ENCODE measurements around the gene LRP1B. TPM values are rescaled to one million over a fixed set of nuclear protein-coding genes. Genes with fewer than 3 reads are reported as not detected.

Gene LRP1B
- total RNA-seq, 2 donors from 2014 or later: 0.91 to 1.2 TPM

DNA sequence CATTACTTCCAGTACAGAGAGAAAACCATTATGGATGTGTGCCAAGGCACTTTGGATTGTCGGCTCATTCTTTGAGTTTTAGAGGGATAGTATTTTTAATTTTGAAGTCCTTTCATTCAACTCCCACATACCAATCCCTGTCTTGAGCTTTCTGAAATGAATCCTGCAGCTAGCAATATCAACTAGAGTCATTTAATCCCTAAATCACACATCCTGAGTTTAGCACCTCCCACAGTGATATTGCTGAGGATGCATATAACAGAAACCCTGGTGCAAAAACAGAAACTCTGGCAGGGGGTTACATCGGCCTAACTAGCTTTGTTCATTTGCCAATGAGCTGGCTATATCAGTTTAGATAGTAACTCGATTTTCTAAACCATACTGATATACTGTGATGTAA, 427.3 kb downstream of the LRP1B start:
- Histone ChIP-seq H3K4me3 (no peak overlapping the region), H3K9me3 (no peaks in the 10 kb centered on the region), H3K27me3 (replicated peaks; ENCODE audit: insufficient read depth) (no peaks in the 10 kb centered on the region), H3K4me1 (replicated peaks) (no peaks in the 10 kb centered on the region), H3K36me3 (no peaks in the 10 kb centered on the region), H3K27ac (no peak overlapping the region)
- no peak for DNase-seq (ENCODE audit: low spot score)
- intact Hi-C loops (cut with DNase I): no loop called here
- TF ChIP-seq POLR2AphosphoS5 (IDR thresholded peaks at IDR 0.05) (no peak), POLR2A (IDR thresholded peaks at IDR 0.05) (no peak), CTCF (IDR thresholded peaks at IDR 0.05) (no peak)
- 76% methylated on average over 3 of the region's 3 CpGs for WGBS

- intact Hi-C loops (cut with DNase I): no loop called here
- TF ChIP-seq CTCF (IDR thresholded peaks at IDR 0.05): no peak
- 22% methylated on average over 3 of the region's 3 CpGs for WGBS
- Histone ChIP-seq H3K27me3 (replicated peaks; ENCODE audit: insufficient read depth) (no peaks in the 10 kb centered on the region), H3K4me3 (no peak overlapping the region), H3K27ac (no peak overlapping the region), H3K4me1 (replicated peaks) (no peaks in the 10 kb centered on the region), H3K9me3 (no peaks in the 10 kb centered on the region), H3K36me3 (no peaks in the 10 kb centered on the region)
- no peak for DNase-seq (ENCODE audit: low spot score)
These were observed 429.2 kb downstream of the LRP1B start for GRCh38 chr2:141701618-141702017.

DNA sequence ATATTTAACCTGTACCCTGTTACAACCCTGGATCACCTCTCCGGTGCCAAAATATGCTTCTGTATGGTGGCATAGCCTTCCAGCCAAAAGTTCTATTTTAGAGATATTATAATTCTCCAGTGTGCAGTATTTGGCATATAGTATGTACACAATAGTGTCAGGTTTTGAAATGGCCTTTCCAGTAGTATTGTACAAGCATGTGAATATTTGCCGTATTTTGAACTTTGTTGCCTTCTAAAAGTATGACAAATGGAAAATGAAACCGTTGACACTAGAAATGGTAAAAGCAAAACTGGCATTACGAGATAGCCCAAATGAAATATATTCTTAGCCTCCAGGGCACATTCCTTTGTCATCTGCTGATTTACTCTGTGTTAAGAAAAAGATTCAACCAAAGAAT, 431.2 kb downstream of the LRP1B start:
- DNase-seq (ENCODE audit: low spot score): no peak
- no peaks in the 10 kb centered on the region for H3K27me3 ChIP-seq (replicated peaks; ENCODE audit: insufficient read depth)
- H3K36me3 ChIP-seq: no peaks in the 10 kb centered on the region
- H3K4me1 ChIP-seq (replicated peaks): no peaks in the 10 kb centered on the region
- TF ChIP-seq POLR2A (IDR thresholded peaks at IDR 0.05) (no peak), CTCF (IDR thresholded peaks at IDR 0.05) (no peak), POLR2AphosphoS5 (IDR thresholded peaks at IDR 0.05) (no peak)
- intact Hi-C loops (cut with DNase I): no loop called here
- no peak overlapping the region for H3K27ac ChIP-seq
- H3K9me3 ChIP-seq: no peaks in the 10 kb centered on the region
- 84% methylated on average over 4 of the region's 4 CpGs for WGBS
- H3K4me3 ChIP-seq: no peak overlapping the region

DNA sequence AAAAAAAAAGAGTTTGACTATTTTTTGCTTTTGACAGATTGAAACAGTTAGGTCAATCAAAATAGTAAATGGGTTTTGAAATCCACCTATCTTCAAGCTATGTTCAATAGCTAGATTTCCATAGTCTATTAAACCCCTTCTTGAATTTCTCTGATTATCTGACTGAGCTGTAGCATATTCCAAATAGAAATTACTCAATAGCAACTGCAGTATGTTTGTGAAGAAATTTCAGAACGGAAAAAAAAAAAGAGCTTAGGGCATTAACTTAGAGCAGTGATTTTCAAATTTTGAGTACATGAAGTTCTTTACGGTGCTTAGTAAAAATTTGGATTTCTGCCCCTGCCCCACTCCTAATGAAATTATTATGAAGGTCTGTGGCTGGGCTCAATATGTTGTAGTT, 432.3 kb downstream of the LRP1B start:
- Histone ChIP-seq H3K27ac (no peak overlapping the region), H3K27me3 (replicated peaks; ENCODE audit: insufficient read depth) (no peaks in the 10 kb centered on the region), H3K4me3 (no peak overlapping the region), H3K9me3 (no peaks in the 10 kb centered on the region), H3K4me1 (replicated peaks) (no peaks in the 10 kb centered on the region), H3K36me3 (no peaks in the 10 kb centered on the region)
- WGBS: 56% methylated on average over 2 of the region's 2 CpGs
- TF ChIP-seq POLR2AphosphoS5 (IDR thresholded peaks at IDR 0.05) (no peak), CTCF (IDR thresholded peaks at IDR 0.05) (no peak), POLR2A (IDR thresholded peaks at IDR 0.05) (no peak)
- intact Hi-C loops (cut with DNase I): no loop called here
- DNase-seq (ENCODE audit: low spot score): no peak

- 70% methylated on average over 3 of the region's 3 CpGs for WGBS
- Histone ChIP-seq H3K27me3 (replicated peaks; ENCODE audit: insufficient read depth) (no peaks in the 10 kb centered on the region), H3K4me3 (no peak overlapping the region), H3K4me1 (replicated peaks) (no peaks in the 10 kb centered on the region), H3K36me3 (no peaks in the 10 kb centered on the region), H3K27ac (no peak overlapping the region), H3K9me3 (no peaks in the 10 kb centered on the region)
- DNase-seq (ENCODE audit: low spot score): no peak
- TF ChIP-seq CTCF (IDR thresholded peaks at IDR 0.05) (no peak), POLR2AphosphoS5 (IDR thresholded peaks at IDR 0.05) (no peak), POLR2A (IDR thresholded peaks at IDR 0.05) (no peak)
- intact Hi-C loops (cut with DNase I): no loop called here
These were observed 433.8 kb downstream of the LRP1B start for GRCh38 chr2:141697035-141697434.
